HG02870 (cell line): Measurements from ENCODE around the gene WDR62.
"Not testable (repeated sequence)": the region's sequence is repeated elsewhere in the genome, so short reads cannot be mapped to it uniquely, and the experiment has no call there.

Experiments
- ATAC-seq: cut with Tn5 transposase; IDR thresholded peaks from one replicate; pipeline ENCODE4 v1.9.1; 2021; ENCODE audit warnings: mild to moderate bottlenecking, moderate library complexity; ENCODE audit not compliant: unreplicated experiment

Gene WDR62

GRCh38 chr19:36106991-36107390 lies 52.3 kb downstream of the WDR62 start:
- no peak for ATAC-seq

- ATAC-seq, result no peak
Observed at GRCh38 chr19:36108684-36109083, 54.0 kb downstream of the WDR62 start.

- ATAC-seq, result no peak
Observed at GRCh38 chr19:36110487-36111199, 55.9 kb downstream of the WDR62 start, which contains the start of gene OVOL3. TSS of gene OVOL3 (plus strand) at chr19:36111143. CDS start at chr19:36111203, 60 bp downstream.

GRCh38 chr19:36111200-36111539 lies 56.5 kb downstream of the WDR62 start:
- ATAC-seq, result no peak

- ATAC-seq, result no peak
Observed at GRCh38 chr19:36112678-36113077, 58.0 kb downstream of the WDR62 start.

DNA sequence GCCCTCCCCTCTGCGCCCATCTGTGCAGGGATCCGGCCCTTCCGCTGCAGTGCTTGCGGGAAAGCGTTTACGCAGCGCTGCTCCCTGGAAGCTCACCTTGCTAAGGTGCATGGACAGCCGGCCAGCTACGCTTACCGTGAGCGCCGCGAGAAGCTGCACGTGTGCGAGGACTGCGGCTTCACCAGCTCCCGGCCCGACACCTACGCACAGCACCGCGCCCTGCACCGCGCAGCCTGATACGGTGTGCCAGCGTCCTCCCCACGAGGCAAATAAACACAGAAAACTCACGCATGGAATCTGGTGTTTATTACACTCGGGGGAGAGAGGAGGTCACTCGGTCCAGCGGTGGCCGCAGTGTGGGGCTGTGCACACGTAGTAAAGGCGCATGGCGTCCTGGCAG lies 58.7 kb downstream of the WDR62 start:
- no peak for ATAC-seq

DNA sequence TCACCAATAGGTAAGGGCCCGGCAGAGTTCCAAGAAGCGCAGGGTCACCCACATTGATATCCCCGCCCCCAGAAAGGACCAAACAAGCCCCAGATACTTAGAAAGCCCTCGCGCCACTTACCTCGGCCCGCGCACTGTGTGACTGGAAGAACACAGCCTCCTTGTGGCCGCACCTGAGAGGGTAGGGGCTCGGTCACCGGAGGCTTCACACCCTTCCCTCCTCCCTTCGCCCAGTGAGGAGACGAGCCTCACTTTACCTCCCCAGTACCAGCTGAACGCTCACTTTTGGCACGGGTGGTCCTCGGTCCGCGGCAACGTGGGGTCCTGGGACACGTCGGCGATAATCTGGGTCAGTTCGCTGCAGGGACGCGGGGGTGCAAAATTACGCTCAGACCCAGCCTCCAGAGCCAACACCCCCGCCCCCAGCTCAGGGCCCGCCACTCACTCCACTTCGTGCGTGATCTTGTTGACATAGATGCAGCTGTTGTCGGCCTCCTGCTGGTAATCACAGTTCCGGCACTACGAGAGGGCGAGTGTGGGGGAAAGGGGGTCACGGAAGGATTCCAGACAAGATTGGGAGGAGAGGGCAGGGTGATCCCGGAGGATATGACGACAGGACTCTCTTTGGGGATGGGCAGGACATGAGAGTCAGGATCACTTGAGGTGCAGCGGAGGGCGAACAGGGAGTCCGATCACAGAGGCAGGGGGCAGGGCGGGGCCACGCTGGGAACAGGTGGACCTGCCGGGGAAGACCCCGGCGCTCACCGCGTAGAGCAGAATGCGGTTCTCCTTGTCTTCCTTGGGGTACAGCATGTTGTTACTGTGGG lies 59.4 kb downstream of the WDR62 start:
- no peak for ATAC-seq

GRCh38 chr19:36114721-36115452 lies 60.2 kb downstream of the WDR62 start, which contains the start of gene POLR2I:
TSS of gene POLR2I (minus strand) at chr19:36114875. CDS start at chr19:36114856, 19 bp downstream.
- ATAC-seq, result peak; percentile 84

- peak; percentile 22 for ATAC-seq
Observed at GRCh38 chr19:36115453-36116343, 61.0 kb downstream of the WDR62 start, which contains the start of gene TBCB. TSS of gene TBCB (plus strand) at chr19:36115468. CDS start at chr19:36115561, 93 bp downstream.

DNA sequence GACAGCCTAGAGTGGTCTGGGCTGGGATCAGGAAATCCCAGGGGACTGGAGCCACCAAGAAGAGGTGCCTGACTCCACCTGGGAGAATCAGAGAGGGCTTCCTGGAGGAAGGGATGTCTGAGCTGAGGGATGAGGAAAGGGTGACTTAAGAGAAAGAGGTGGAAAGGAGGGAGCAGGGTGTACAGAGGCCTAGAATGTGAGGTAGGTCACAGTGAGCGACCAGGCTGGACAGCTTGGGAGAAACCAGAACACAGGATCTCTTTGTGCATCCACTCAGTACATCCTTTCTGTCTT lies 61.6 kb downstream of the WDR62 start:
- no peak for ATAC-seq

DNA sequence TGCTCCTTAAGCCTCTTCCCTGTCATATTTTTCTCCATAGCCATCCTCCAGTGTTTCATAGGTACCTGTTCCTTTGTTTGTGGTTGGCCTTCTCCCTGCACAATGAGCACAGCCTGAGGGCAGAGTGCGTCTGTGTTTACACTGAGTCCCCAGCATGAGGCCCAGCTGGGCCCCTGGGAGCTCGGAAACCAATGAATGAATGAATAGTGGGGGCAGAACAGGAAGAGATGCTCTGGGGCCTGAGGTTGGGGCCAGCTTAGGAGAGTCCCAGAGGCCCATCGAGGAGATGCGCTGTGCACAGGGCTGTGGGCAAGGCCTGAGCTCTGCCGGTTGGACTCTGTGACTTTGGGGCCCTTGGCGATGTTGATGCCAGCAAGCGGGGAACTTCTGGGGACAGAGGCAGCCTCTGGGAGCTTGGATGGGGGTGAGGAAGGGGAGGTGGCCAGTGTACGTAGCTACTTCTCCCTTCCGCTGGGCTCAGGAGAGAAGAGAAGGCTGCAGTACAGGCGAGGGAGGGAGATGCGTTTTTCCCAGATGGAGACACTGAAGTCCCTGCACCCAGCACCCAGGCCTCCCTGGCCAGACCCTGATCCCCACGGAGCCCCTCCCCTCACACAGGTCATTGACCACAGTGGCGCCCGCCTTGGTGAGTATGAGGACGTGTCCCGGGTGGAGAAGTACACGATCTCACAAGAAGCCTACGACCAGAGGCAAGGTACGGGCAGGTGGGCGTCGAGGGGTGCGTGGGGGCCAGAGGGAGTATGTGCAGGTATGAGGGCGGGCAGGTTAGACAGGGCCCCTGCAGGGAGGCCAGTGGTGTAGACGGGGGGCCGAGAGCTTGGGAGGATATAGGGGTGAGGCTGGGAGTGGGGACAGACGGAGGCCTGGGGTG lies 65.6 kb downstream of the WDR62 start:
- no peak for ATAC-seq

GRCh38 chr19:36120984-36121358 lies 66.3 kb downstream of the WDR62 start:
- no peak for ATAC-seq

GRCh38 chr19:36121486-36122124 lies 66.9 kb downstream of the WDR62 start:
- no peak for ATAC-seq

GRCh38 chr19:36125557-36125956 lies 70.9 kb downstream of the WDR62 start:
- no peak for ATAC-seq

DNA sequence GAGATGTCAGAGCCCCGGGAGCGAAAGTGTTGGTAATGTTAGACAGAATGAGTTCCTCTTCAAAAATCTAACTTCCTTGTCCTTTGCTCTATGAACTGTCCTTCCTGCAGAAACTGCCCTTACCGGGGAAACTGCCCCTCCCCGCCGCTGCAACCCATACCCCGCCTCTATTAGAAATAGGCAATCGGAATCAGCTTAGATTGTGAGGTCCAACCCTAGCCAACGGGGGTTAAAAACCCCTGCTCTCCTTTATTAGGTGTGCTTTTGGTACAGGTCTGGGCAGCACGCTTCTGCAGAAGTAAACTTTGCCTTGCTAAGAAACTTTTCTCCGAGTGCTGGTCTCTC lies 73.7 kb downstream of the WDR62 start:
- no peak for ATAC-seq

DNA sequence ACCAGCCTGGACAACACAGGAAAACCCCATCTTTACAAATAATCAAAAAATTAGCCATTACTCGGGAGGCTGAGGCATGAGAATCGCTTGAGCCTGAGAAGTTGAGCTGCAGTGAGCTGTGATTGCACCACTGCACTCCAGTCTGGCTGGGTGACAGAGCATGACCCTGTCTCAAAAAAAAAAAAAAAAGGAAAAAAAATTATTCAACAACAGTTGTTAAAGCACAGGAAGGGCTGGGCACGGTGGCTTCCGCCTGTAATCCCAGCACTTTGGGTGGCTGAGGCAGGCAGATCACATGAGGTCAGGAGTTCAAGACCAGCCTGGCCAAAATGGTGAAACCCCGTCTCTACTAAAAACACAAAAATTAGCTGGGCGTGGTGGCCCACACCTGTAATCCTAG lies 76.5 kb downstream of the WDR62 start:
- not testable (repeated sequence) for ATAC-seq

DNA sequence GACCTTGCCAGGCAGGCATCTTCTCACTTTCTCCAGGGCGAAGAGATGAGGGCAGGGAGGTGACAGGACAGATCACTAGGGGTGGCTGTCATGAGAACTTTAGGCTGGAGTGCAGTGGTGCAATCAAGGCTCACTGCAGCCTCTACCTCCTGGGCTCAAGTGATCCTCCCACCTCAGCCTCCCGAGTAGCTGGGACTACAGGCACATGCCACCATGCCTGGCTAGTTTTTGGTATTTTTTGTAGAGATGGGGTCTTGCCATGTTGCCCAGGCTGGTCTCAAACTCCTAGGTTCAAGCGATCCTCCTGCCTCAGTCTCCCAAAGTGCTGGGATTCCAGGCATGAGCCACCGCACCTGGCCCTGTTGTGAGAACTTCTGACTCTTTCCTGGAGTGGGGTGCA lies 80.2 kb downstream of the WDR62 start:
- ATAC-seq, result not testable (repeated sequence)

- no peak for ATAC-seq
Observed at GRCh38 chr19:36136964-36137686, 82.4 kb downstream of the WDR62 start.

- no peak for ATAC-seq
Observed at GRCh38 chr19:36139120-36139472, 84.4 kb downstream of the WDR62 start.
